Measurements from ENCODE around the gene ANKH.
"Not testable (repeated sequence)": the region's sequence is repeated elsewhere in the genome, so short reads cannot be mapped to it uniquely, and the experiment has no call there.

ANKH gene

GRCh38 chr5:14810928-14811572 is 60.5 kb downstream of the ANKH start:
- Histone ChIP-seq H3K9ac (ENCODE audit: insufficient read length) (no peak overlapping the region), H3K4me3 (no peak overlapping the region), H3K36me3 (ENCODE audit: insufficient read depth, low read length) (no peaks in the 10 kb centered on the region), H3K27ac (no peak overlapping the region), H3K9me3 (ENCODE audit: low read depth, low read length) (no peaks in the 10 kb centered on the region)
- TF ChIP-seq EZH2 (IDR thresholded peaks at IDR 0.05): no peak
- no peak for TF ChIP-seq FOXP2 (optimal IDR thresholded peaks at IDR 0.05; ENCODE audit: control extremely low read depth, extremely low read length, insufficient read depth)
- no peak for TF ChIP-seq POLR2AphosphoS5 (IDR thresholded peaks at IDR 0.05; ENCODE audit: borderline replicate concordance, low read depth, low read length)
- no peak for DNase-seq (ENCODE audit: low read depth, low spot score)

DNA sequence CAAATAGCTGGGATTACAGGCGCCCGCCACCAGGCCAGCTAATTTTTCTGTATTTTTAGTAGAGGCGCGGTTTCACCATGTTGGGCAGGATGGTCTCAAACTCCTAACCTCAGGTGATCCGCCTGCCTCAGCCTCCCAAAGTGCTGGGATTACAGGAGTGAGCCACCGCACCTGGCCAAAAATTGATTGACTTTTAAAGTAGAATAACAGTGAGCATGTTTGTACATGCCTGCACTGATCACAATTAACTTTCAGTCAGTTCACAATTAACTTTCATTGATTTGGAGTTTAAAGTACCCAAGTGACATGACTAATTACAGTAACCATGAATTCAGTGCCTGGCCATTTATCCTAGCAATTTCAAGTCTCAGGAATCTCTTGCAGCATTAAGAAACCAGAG is 61.3 kb downstream of the ANKH start:
- Histone ChIP-seq H3K9ac (ENCODE audit: insufficient read length) (no peak overlapping the region), H3K4me3 (no peak overlapping the region), H3K27ac (no peak overlapping the region), H3K36me3 (ENCODE audit: insufficient read depth, low read length) (no peaks in the 10 kb centered on the region), H3K9me3 (ENCODE audit: low read depth, low read length) (no peaks in the 10 kb centered on the region)
- TF ChIP-seq FOXP2 (optimal IDR thresholded peaks at IDR 0.05; ENCODE audit: control extremely low read depth, extremely low read length, insufficient read depth) (no peak), EZH2 (IDR thresholded peaks at IDR 0.05) (no peak), POLR2AphosphoS5 (IDR thresholded peaks at IDR 0.05; ENCODE audit: borderline replicate concordance, low read depth, low read length) (no peak)
- DNase-seq (ENCODE audit: low read depth, low spot score): no peak

- Histone ChIP-seq H3K9me3 (ENCODE audit: low read depth, low read length) (no peaks in the 10 kb centered on the region), H3K4me3 (no peak overlapping the region), H3K36me3 (ENCODE audit: insufficient read depth, low read length) (no peaks in the 10 kb centered on the region), H3K9ac (ENCODE audit: insufficient read length) (no peak overlapping the region), H3K27ac (no peak overlapping the region)
- TF ChIP-seq POLR2AphosphoS5 (IDR thresholded peaks at IDR 0.05; ENCODE audit: borderline replicate concordance, low read depth, low read length) (no peak), EZH2 (IDR thresholded peaks at IDR 0.05) (no peak), FOXP2 (optimal IDR thresholded peaks at IDR 0.05; ENCODE audit: control extremely low read depth, extremely low read length, insufficient read depth) (no peak)
- DNase-seq (ENCODE audit: low read depth, low spot score): no peak
Measured at GRCh38 chr5:14809369-14810155, 62.0 kb downstream of the ANKH start.

DNA sequence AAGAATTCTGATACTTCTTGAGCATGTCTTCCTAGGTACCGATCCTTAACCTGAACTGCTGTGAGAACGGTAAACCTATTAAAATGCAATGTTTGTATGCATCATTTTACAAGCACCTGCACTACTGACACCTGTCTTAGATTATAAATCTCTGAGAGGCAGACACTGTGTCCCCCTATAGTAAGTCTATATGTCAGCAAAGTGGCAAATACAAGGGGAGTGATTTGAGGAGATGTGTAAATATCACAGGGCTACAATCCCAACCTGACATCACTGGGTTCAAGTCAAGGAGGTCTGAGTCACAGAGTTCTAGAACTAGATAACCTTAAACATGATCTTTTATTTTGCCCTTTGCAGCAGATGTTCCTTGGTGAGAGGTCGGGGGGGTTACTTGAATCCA is 64.1 kb downstream of the ANKH start:
- Histone ChIP-seq H3K36me3 (ENCODE audit: insufficient read depth, low read length) (no peaks in the 10 kb centered on the region), H3K9ac (ENCODE audit: insufficient read length) (no peak overlapping the region), H3K27ac (no peak overlapping the region), H3K9me3 (ENCODE audit: low read depth, low read length) (no peaks in the 10 kb centered on the region), H3K4me3 (no peak overlapping the region)
- no peak for DNase-seq (ENCODE audit: low read depth, low spot score)
- TF ChIP-seq FOXP2 (optimal IDR thresholded peaks at IDR 0.05; ENCODE audit: control extremely low read depth, extremely low read length, insufficient read depth) (no peak), POLR2AphosphoS5 (IDR thresholded peaks at IDR 0.05; ENCODE audit: borderline replicate concordance, low read depth, low read length) (no peak), EZH2 (IDR thresholded peaks at IDR 0.05) (no peak)

GRCh38 chr5:14806456-14806855 is 65.1 kb downstream of the ANKH start:
- no peaks in the 10 kb centered on the region for H3K36me3 ChIP-seq (ENCODE audit: insufficient read depth, low read length)
- no peaks in the 10 kb centered on the region for H3K9me3 ChIP-seq (ENCODE audit: low read depth, low read length)
- H3K9ac ChIP-seq (ENCODE audit: insufficient read length): no peak overlapping the region
- DNase-seq (ENCODE audit: low read depth, low spot score): no peak
- H3K27ac ChIP-seq: no peak overlapping the region
- TF ChIP-seq EZH2 (IDR thresholded peaks at IDR 0.05): no peak
- no peak for TF ChIP-seq FOXP2 (optimal IDR thresholded peaks at IDR 0.05; ENCODE audit: control extremely low read depth, extremely low read length, insufficient read depth)
- no peak for TF ChIP-seq POLR2AphosphoS5 (IDR thresholded peaks at IDR 0.05; ENCODE audit: borderline replicate concordance, low read depth, low read length)
- no peak overlapping the region for H3K4me3 ChIP-seq

GRCh38 chr5:14802541-14802940 is 69.0 kb downstream of the ANKH start:
- H3K4me3 ChIP-seq: no peak overlapping the region
- H3K9ac ChIP-seq (ENCODE audit: insufficient read length): no peak overlapping the region
- DNase-seq (ENCODE audit: low read depth, low spot score): no peak
- TF ChIP-seq FOXP2 (optimal IDR thresholded peaks at IDR 0.05; ENCODE audit: control extremely low read depth, extremely low read length, insufficient read depth) (no peak), EZH2 (IDR thresholded peaks at IDR 0.05) (no peak), POLR2AphosphoS5 (IDR thresholded peaks at IDR 0.05; ENCODE audit: borderline replicate concordance, low read depth, low read length) (no peak)
- no peak overlapping the region for H3K27ac ChIP-seq
- no peaks in the 10 kb centered on the region for H3K9me3 ChIP-seq (ENCODE audit: low read depth, low read length)
- H3K36me3 ChIP-seq (ENCODE audit: insufficient read depth, low read length): no peaks in the 10 kb centered on the region

GRCh38 chr5:14801792-14802191 is 69.8 kb downstream of the ANKH start:
- Histone ChIP-seq H3K36me3 (ENCODE audit: insufficient read depth, low read length) (no peaks in the 10 kb centered on the region), H3K9ac (ENCODE audit: insufficient read length) (no peak overlapping the region), H3K27ac (no peak overlapping the region), H3K9me3 (ENCODE audit: low read depth, low read length) (no peaks in the 10 kb centered on the region), H3K4me3 (no peak overlapping the region)
- no peak for TF ChIP-seq FOXP2 (optimal IDR thresholded peaks at IDR 0.05; ENCODE audit: control extremely low read depth, extremely low read length, insufficient read depth)
- TF ChIP-seq POLR2AphosphoS5 (IDR thresholded peaks at IDR 0.05; ENCODE audit: borderline replicate concordance, low read depth, low read length): no peak
- TF ChIP-seq EZH2 (IDR thresholded peaks at IDR 0.05): no peak
- DNase-seq (ENCODE audit: low read depth, low spot score): no peak

DNA sequence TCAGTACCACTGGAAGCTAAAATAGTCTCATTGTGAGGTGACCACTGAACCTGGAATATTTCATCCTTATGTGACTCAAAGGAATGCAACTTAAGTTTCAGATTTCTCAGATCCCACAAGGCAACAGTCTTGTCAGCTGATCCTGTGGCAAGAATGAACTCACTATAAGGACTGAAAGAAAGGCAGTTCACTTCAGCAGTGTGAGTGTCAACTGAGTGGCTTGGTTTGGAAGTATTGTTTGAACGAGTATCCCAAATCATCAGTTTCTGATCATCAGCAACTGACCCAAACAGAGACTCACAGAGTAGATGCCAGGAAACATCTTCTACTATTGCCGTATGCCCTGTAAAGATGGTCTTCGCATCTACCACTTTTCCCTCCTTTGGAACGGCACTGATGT is 74.2 kb downstream of the ANKH start:
- not testable (repeated sequence) for H3K9ac ChIP-seq (ENCODE audit: insufficient read length); DNase-seq (ENCODE audit: low read depth, low spot score); H3K9me3 ChIP-seq (ENCODE audit: low read depth, low read length); H3K36me3 ChIP-seq (ENCODE audit: insufficient read depth, low read length); H3K4me3 ChIP-seq; H3K27ac ChIP-seq

All from SK-N-MC (cell line).